HTR-8/SVneo (cell line): Measurements from ENCODE around the gene CLIP1.

Source experiments
- DNase-seq: peaks from one replicate; pipeline ENCODE4 v3.0.0; 2011; ENCODE audit warnings: low spot score, mixed read lengths; ENCODE audit not compliant: insufficient read length
- FAIRE-seq: peaks from 2 replicates; lab custom pipeline; 2011; peaks lifted over from hg19 to GRCh38; lab: Jason Lieb, UNC

Gene CLIP1

GRCh38 chr12:122327014-122327413 is 95.5 kb downstream of the CLIP1 start:
- DNase-seq (no peak), FAIRE-seq (no peak)

GRCh38 chr12:122326586-122326985 is 95.9 kb downstream of the CLIP1 start:
- FAIRE-seq: no peak

GRCh38 chr12:122323311-122324019 is 99.0 kb downstream of the CLIP1 start:
- no peak for DNase-seq
- no peak for FAIRE-seq

More at GRCh38 chr12:122326586-122326985, 95.9 kb downstream of the CLIP1 start:
- no peak for DNase-seq

- peak; percentile 25 for DNase-seq
- peak; percentile 20 for FAIRE-seq
Observed at GRCh38 chr12:122322501-122322900, 100.0 kb downstream of the CLIP1 start.

- peak; percentile 22 for DNase-seq
- peak; percentile 26 for FAIRE-seq
Observed at GRCh38 chr12:122318607-122319605, 103.6 kb downstream of the CLIP1 start.

GRCh38 chr12:122312926-122313325 is 109.5 kb downstream of the CLIP1 start:
- DNase-seq: no peak
- no peak for FAIRE-seq

- FAIRE-seq (no peak), DNase-seq (no peak)
Observed at GRCh38 chr12:122311696-122312095, 110.8 kb downstream of the CLIP1 start.

GRCh38 chr12:122310626-122311333 is 111.7 kb downstream of the CLIP1 start:
- DNase-seq (no peak), FAIRE-seq (no peak)

GRCh38 chr12:122309564-122310121 is 112.8 kb downstream of the CLIP1 start:
- DNase-seq: no peak
- FAIRE-seq: no peak

GRCh38 chr12:122308811-122309210 is 113.7 kb downstream of the CLIP1 start:
- DNase-seq (no peak), FAIRE-seq (no peak)

GRCh38 chr12:122306407-122306806 is 116.1 kb downstream of the CLIP1 start:
- DNase-seq: no peak
- no peak for FAIRE-seq

GRCh38 chr12:122304924-122305323 is 117.5 kb downstream of the CLIP1 start:
- DNase-seq (no peak), FAIRE-seq (no peak)

- no peak for FAIRE-seq
- no peak for DNase-seq
Observed at GRCh38 chr12:122303068-122303467, 119.4 kb downstream of the CLIP1 start.

- FAIRE-seq (no peak), DNase-seq (no peak)
Observed at GRCh38 chr12:122298071-122298748, 124.3 kb downstream of the CLIP1 start.

GRCh38 chr12:122297494-122297893 is 125.0 kb downstream of the CLIP1 start:
- DNase-seq (no peak), FAIRE-seq (no peak)

- no peak for DNase-seq
- no peak for FAIRE-seq
Observed at GRCh38 chr12:122295877-122296276, 126.6 kb downstream of the CLIP1 start.

- FAIRE-seq: no peak
Observed at GRCh38 chr12:122293081-122293480, 129.4 kb downstream of the CLIP1 start.

GRCh38 chr12:122291431-122291830 is 131.0 kb downstream of the CLIP1 start:
- FAIRE-seq (no peak), DNase-seq (no peak)

More at GRCh38 chr12:122293081-122293480, 129.4 kb downstream of the CLIP1 start:
- DNase-seq: no peak

- FAIRE-seq (no peak), DNase-seq (no peak)
Observed at GRCh38 chr12:122283680-122284079, 138.8 kb downstream of the CLIP1 start.

GRCh38 chr12:122282061-122282460 is 140.4 kb downstream of the CLIP1 start:
- peak; percentile 48 for DNase-seq
- no peak for FAIRE-seq
